AG09309 (cell line): Measurements from ENCODE around the gene DQX1.
A peak's percentile ranks its signal among the peaks of the same experiment; 100 is the strongest.

ENCODE experiments used
- DNase-seq: peaks from one replicate; pipeline ENCODE4 v3.0.0-alpha.2; 2010; ENCODE audit warnings: low read depth
- H3K4me3 ChIP-seq: 2 replicates; pipeline ENCODE4 v1.5.1; 2011; ENCODE audit warnings: mild to moderate bottlenecking, low read depth, low read length, moderate library complexity; ENCODE audit not compliant: control insufficient read depth
- CTCF ChIP-seq: IDR thresholded peaks from 2 replicates; pipeline ENCODE4 v1.5.1; 2011; ENCODE audit warnings: mild to moderate bottlenecking, low read depth, low read length, inconsistent platforms; ENCODE audit not compliant: insufficient read depth, control insufficient read depth; ENCODE audit errors: missing control alignments

DQX1 gene

GRCh38 chr2:74533464-74533863, 7.4 kb upstream of the DQX1 start:
- no peak overlapping the region for H3K4me3 ChIP-seq
- DNase-seq = no peak
- no peak for TF ChIP-seq CTCF

DNA sequence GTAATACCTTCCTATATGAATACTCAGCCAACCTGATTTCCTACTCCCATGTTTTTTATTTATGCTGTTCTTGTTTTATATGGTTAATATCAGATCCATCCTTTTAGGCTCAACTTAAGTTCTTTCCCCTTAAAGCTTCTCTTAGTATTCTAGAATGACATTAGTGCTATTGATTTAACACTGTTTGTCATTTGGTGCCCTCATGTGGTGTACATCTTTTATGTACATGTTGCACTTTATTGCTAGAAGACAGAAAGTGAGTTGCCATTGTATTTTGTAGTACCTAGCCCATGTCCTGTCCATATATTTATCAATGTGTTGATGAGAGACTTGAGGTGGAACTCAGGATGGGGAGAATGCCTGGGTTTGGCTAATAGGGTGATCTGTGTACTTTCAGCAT, 6.2 kb upstream of the DQX1 start:
- no peak overlapping the region for H3K4me3 ChIP-seq
- peak; percentile 20 for TF ChIP-seq CTCF
- DNase-seq = no peak

- no peak for DNase-seq
- H3K4me3 ChIP-seq = peak overlapping the region; percentile 92
- TF ChIP-seq CTCF = no peak
Observed at GRCh38 chr2:74531666-74532065, 5.6 kb upstream of the DQX1 start.

DNA sequence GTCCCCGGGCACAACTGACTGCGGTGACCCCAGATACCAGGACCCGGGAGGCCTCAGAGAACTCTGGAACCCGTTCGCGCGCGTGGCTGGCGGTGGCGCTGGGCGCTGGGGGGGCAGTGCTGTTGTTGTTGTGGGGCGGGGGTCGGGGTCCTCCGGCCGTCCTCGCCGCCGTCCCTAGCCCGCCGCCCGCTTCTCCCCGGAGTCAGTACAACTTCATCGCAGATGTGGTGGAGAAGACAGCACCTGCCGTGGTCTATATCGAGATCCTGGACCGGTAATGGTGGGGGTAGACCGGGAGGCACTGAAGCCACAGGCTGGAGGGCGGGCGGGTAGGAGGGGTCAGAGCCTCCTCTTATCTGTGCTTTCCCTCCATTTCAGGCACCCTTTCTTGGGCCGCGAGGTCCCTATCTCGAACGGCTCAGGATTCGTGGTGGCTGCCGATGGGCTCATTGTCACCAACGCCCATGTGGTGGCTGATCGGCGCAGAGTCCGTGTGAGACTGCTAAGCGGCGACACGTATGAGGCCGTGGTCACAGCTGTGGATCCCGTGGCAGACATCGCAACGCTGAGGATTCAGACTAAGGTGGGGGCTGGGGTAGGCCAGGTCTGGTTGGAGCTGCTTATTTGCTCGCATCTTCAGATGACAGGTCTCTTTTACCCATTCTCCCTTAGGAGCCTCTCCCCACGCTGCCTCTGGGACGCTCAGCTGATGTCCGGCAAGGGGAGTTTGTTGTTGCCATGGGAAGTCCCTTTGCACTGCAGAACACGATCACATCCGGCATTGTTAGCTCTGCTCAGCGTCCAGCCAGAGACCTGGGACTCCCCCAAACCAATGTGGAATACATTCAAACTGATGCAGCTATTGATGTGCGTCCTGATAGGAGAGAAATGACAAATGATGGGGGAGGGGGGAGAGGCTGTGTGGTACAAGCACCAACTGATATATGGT, 4.5 kb upstream of the DQX1 start:
- no peak for TF ChIP-seq CTCF
- no peak for DNase-seq
- peak overlapping the region; percentile 92 for H3K4me3 ChIP-seq

- TF ChIP-seq CTCF = no peak
- DNase-seq = peak; percentile 96
Observed at GRCh38 chr2:74529357-74530238, 3.6 kb upstream of the DQX1 start, which contains the start of the genes AUP1 and HTRA2. Gene AUP1, minus strand, starts transcription at chr2:74529706. Its CDS starts 77 bp downstream, at chr2:74529629. Gene HTRA2, plus strand, starts transcription at chr2:74529933. Its CDS starts 74 bp downstream, at chr2:74530007.

DNA sequence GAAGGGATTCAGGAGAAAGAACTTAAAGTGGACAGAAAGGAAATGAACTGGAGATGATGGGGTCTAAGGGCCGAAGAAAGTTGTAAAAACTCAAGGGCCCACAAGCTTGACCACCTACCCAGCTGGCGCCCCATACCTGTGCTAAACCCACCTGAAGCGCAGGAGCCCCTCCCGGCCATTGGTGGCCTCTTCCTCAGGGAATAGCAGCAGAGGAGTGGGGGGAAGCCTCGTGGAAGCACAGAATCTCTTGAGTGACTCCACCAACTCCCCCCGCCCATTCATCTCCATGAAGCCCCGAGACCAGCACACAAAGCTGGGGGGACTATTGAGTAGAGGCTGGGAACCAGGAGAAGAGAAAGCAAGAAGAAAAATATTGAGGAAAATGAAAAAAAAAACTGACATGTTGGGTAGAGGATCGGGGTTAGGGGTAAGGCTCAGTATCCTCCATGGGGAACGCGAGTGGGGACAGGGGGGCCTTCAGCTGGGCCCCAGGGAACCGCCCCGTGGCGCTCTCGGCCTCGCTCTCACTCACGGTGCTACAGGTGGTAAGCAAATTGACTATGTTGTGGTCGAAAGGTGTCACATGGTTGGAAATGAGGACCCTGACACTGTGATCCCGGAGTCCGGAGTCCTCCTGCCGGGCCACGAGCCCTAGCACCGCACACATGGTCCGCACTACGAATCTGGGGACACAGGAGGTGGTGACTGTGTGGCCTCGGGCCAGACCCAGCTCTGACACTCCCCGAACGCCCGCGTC, 2.7 kb upstream of the DQX1 start:
- TF ChIP-seq CTCF = no peak
- no peak for DNase-seq
- peak overlapping the region; percentile 92 for H3K4me3 ChIP-seq

More at GRCh38 chr2:74529357-74530238, 3.6 kb upstream of the DQX1 start, which contains the start of the genes AUP1 and HTRA2:
- H3K4me3 ChIP-seq = peak within 1 kb of the TSS; percentile 92
